Measurements from ENCODE around the gene RFX1. TPM values are rescaled to one million over a fixed set of nuclear protein-coding genes. Genes with fewer than 3 reads are reported as not detected.

Gene RFX1
- total and polyA plus RNA-seq, 2 of the 13 experiments (the other 11 are each of a cell fraction or from before 2014, with no cell fraction given), result 1.1 to 1.3 TPM

DNA sequence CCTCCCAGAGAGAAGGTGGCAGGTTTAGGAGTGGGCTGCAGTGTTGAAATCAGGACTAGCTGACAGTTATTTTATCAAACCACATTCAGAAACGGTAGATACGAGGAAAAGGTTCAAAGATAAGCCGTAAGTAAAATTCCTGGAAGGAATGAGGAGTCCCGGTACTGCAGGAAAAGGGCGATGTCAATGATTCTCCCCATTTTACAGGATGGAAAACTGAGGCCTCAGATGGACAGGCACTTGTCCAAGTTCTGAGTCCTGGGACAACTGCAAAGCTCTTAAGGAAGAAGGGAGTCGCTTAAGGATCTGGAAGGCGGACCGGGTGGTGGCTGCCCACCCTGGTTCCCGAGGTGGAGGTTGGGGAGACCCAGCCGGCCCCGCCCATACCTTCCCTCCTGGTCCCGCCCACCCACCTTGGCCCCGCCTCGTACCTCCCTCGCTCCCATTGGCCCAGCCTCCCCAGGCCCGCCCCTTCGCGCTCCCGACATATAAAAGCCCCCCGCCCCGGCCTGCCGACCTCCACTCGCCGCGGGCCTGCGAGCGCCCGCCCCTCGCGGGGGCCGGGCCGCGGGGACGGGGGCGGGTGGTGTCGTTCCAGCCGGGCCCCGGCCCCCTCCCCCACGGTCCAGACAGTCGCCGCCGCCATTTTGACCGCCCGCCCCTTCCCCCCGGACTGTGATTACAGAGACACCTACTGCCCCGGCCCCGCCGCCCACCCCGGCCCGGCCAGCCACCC lies 603 bp downstream of the RFX1 start (continued):
- no peak for TF ChIP-seq ZNF703 (CRISPR knock-in tag; IDR thresholded peaks at IDR 0.05; ENCODE audit: borderline replicate concordance)
- TF ChIP-seq ZNF33B (CRISPR knock-in tag; IDR thresholded peaks at IDR 0.05), result no peak
- peak; percentile 40; the same call in 1 of the 2 replicates for TF ChIP-seq KAT8 (CRISPR knock-in tag; IDR thresholded peaks at IDR 0.05)
- no peak for TF ChIP-seq ZNF839 (CRISPR knock-in tag; IDR thresholded peaks at IDR 0.05; ENCODE audit: borderline replicate concordance)
- TF ChIP-seq TGIF2 (CRISPR knock-in tag; IDR thresholded peaks at IDR 0.05), result no peak
- TF ChIP-seq ZNF746 (CRISPR knock-in tag; IDR thresholded peaks at IDR 0.05), result no peak
- TF ChIP-seq ZNF121 (CRISPR knock-in tag; IDR thresholded peaks at IDR 0.05), result no peak
- no peak for TF ChIP-seq NFIB (CRISPR knock-in tag; IDR thresholded peaks at IDR 0.05; ENCODE audit: borderline replicate concordance)
- no peak for TF ChIP-seq ZFP82 (CRISPR knock-in tag; IDR thresholded peaks at IDR 0.05; ENCODE audit: borderline replicate concordance)
- TF ChIP-seq ZNF333 (CRISPR knock-in tag; IDR thresholded peaks at IDR 0.05; ENCODE audit: borderline replicate concordance), result no peak
- TF ChIP-seq NCOA1 (CRISPR knock-in tag; IDR thresholded peaks at IDR 0.05), result no peak
- TF ChIP-seq ZNF274 (CRISPR knock-in tag; IDR thresholded peaks at IDR 0.05), result no peak
- TF ChIP-seq, protein P1, sequence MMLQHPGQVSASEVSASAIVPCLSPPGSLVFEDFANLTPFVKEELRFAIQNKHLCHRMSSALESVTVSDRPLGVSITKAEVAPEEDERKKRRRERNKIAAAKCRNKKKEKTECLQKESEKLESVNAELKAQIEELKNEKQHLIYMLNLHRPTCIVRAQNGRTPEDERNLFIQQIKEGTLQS (CRISPR knock-in tag; IDR thresholded peaks at IDR 0.05), result no peak
- TF ChIP-seq, protein P2, sequence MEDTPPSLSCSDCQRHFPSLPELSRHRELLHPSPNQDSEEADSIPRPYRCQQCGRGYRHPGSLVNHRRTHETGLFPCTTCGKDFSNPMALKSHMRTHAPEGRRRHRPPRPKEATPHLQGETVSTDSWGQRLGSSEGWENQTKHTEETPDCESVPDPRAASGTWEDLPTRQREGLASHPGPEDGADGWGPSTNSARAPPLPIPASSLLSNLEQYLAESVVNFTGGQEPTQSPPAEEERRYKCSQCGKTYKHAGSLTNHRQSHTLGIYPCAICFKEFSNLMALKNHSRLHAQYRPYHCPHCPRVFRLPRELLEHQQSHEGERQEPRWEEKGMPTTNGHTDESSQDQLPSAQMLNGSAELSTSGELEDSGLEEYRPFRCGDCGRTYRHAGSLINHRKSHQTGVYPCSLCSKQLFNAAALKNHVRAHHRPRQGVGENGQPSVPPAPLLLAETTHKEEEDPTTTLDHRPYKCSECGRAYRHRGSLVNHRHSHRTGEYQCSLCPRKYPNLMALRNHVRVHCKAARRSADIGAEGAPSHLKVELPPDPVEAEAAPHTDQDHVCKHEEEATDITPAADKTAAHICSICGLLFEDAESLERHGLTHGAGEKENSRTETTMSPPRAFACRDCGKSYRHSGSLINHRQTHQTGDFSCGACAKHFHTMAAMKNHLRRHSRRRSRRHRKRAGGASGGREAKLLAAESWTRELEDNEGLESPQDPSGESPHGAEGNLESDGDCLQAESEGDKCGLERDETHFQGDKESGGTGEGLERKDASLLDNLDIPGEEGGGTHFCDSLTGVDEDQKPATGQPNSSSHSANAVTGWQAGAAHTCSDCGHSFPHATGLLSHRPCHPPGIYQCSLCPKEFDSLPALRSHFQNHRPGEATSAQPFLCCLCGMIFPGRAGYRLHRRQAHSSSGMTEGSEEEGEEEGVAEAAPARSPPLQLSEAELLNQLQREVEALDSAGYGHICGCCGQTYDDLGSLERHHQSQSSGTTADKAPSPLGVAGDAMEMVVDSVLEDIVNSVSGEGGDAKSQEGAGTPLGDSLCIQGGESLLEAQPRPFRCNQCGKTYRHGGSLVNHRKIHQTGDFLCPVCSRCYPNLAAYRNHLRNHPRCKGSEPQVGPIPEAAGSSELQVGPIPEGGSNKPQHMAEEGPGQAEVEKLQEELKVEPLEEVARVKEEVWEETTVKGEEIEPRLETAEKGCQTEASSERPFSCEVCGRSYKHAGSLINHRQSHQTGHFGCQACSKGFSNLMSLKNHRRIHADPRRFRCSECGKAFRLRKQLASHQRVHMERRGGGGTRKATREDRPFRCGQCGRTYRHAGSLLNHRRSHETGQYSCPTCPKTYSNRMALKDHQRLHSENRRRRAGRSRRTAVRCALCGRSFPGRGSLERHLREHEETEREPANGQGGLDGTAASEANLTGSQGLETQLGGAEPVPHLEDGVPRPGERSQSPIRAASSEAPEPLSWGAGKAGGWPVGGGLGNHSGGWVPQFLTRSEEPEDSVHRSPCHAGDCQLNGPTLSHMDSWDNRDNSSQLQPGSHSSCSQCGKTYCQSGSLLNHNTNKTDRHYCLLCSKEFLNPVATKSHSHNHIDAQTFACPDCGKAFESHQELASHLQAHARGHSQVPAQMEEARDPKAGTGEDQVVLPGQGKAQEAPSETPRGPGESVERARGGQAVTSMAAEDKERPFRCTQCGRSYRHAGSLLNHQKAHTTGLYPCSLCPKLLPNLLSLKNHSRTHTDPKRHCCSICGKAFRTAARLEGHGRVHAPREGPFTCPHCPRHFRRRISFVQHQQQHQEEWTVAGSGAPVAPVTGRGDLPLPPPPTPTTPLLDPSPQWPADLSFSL (CRISPR knock-in tag; IDR thresholded peaks at IDR 0.05), result no peak
- TF ChIP-seq ZNF468 (CRISPR knock-in tag; IDR thresholded peaks at IDR 0.05), result no peak
- TF ChIP-seq, protein P3, sequence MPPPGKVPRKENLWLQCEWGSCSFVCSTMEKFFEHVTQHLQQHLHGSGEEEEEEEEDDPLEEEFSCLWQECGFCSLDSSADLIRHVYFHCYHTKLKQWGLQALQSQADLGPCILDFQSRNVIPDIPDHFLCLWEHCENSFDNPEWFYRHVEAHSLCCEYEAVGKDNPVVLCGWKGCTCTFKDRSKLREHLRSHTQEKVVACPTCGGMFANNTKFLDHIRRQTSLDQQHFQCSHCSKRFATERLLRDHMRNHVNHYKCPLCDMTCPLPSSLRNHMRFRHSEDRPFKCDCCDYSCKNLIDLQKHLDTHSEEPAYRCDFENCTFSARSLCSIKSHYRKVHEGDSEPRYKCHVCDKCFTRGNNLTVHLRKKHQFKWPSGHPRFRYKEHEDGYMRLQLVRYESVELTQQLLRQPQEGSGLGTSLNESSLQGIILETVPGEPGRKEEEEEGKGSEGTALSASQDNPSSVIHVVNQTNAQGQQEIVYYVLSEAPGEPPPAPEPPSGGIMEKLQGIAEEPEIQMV (CRISPR knock-in tag; IDR thresholded peaks at IDR 0.05; ENCODE audit: low read depth), result no peak
- no peak for TF ChIP-seq DPF2 (CRISPR knock-in tag; IDR thresholded peaks at IDR 0.05; ENCODE audit: borderline replicate concordance, low read depth)
- TF ChIP-seq ZNF256 (CRISPR knock-in tag; conservative IDR thresholded peaks at IDR 0.05), result no peak
- TF ChIP-seq SKI (IDR thresholded peaks at IDR 0.05; ENCODE audit: partially characterized antibody), result no peak
- peak; percentile 27; the same call in 1 of the 2 replicates for TF ChIP-seq NFYC (CRISPR knock-in tag; IDR thresholded peaks at IDR 0.05)
